Uterus (tissue), 2 donors: ENCODE results near the gene PPIAL4G.
"Not testable (repeated sequence)": the region's sequence is repeated elsewhere in the genome, so short reads cannot be mapped to it uniquely, and the experiment has no call there.

Experiments
- POLR2A ChIP-seq, 2 donors: fragments of 450-650 bp; IDR thresholded peaks; one replicate each; pipeline ENCODE4 v1.6.1; 2016; ENCODE audit warnings: antibody characterized with exemption in 2 of 2, mild to moderate bottlenecking in 1 of 2, moderate library complexity in 1 of 2
- TF ChIP-seq, protein P1 (sequence below), 4 experiments: fragments of 200-600 bp in 2 of 4; fragments of 450-650 bp in 2 of 4; sonication (generic) in 2 of 4; IDR thresholded peaks; one replicate each; pipeline ENCODE4 v1.5.1; 2016 to 2019; ENCODE audit warnings: antibody characterized with exemption in 4 of 4, mild to moderate bottlenecking in 2 of 4, moderate library complexity in 1 of 4

DNA sequence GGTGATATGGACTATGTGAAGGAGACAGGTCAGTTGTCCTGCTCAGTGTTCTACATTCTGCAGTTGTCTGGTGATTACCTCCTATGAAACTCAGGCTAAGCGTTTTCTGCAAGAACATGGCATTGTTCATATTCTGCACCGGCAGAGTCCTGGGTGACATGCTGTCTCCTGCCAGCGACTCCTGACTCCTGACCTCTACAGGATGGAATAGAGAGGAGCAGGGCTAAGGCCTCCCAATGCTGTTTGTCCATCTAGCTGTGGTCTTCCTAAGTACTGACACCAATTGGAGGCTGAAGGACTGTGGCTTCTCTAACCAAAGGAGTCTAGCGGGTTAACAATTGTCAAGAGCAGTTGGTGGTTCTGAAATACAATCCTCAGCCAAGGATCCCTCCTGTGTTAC lies 49.1 kb upstream of the PPIAL4G start:
- TF ChIP-seq, protein P1, sequence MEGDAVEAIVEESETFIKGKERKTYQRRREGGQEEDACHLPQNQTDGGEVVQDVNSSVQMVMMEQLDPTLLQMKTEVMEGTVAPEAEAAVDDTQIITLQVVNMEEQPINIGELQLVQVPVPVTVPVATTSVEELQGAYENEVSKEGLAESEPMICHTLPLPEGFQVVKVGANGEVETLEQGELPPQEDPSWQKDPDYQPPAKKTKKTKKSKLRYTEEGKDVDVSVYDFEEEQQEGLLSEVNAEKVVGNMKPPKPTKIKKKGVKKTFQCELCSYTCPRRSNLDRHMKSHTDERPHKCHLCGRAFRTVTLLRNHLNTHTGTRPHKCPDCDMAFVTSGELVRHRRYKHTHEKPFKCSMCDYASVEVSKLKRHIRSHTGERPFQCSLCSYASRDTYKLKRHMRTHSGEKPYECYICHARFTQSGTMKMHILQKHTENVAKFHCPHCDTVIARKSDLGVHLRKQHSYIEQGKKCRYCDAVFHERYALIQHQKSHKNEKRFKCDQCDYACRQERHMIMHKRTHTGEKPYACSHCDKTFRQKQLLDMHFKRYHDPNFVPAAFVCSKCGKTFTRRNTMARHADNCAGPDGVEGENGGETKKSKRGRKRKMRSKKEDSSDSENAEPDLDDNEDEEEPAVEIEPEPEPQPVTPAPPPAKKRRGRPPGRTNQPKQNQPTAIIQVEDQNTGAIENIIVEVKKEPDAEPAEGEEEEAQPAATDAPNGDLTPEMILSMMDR (IDR thresholded peaks at IDR 0.05), result not testable (repeated sequence)
- not testable (repeated sequence) for TF ChIP-seq POLR2A (IDR thresholded peaks at IDR 0.05)
